A549 (cell line): Measurements from ENCODE around the gene PODXL2. TPM values are rescaled to one million over a fixed set of nuclear protein-coding genes. Genes with fewer than 3 reads are reported as not detected.

ENCODE experiments used
- ATAC-seq, 2 experiments: fragments of 200-7000 bp in 1 of 2; fragments of >200 bp in 1 of 2; cut with Nextera tagmentation in 1 of 2; cut with Tn5 transposase in 1 of 2; 3 replicates each; pipeline versions ENCODE4 v1.8.0 to v1.9.1; 2018 to 2020; ENCODE audit warnings: mild to moderate bottlenecking in 1 of 2, moderate library complexity in 1 of 2
- CTCF ChIA-PET: fragments of 300-600 bp; sonication (Branson Sonifier 250); formaldehyde crosslinking; extraction: SDS; loops from one replicate; lab custom pipeline; 2021; ENCODE audit warnings: antibody characterized with exemption, inconsistent platforms; lab: Yijun Ruan, JAX
- POLR2A ChIA-PET: fragments of 350-600 bp; formaldehyde crosslinking; extraction: SDS; loops from one replicate; lab custom pipeline; 2021; ENCODE audit warnings: antibody characterized with exemption, inconsistent platforms; lab: Yijun Ruan, JAX
- DNase-seq, 2 experiments: peaks; one replicate each; pipeline versions ENCODE4 v3.0.0 to v3.0.0-alpha.2; 2011 to 2016; ENCODE audit warnings: low read depth in 1 of 2, low spot score in 1 of 2
- FAIRE-seq: peaks from 2 replicates; lab custom pipeline; 2011; peaks lifted over from hg19 to GRCh38; lab: Jason Lieb, UNC
- H3K27ac ChIP-seq, 2 experiments: fragments of >200 bp; sonication (Bioruptor Twin); formaldehyde crosslinking; 3 replicates each; pipeline ENCODE4 v1.5.1; 2016 to 2017
- H3K4me1 ChIP-seq: fragments of >200 bp; sonication (Bioruptor Twin); formaldehyde crosslinking; 3 replicates; pipeline ENCODE4 v1.6.1; 2016
- H3K4me2 ChIP-seq: fragments of >200 bp; sonication (Bioruptor Twin); formaldehyde crosslinking; 3 replicates; pipeline ENCODE4 v1.6.1; 2016
- H3K4me3 ChIP-seq: fragments of >200 bp; sonication (Bioruptor Twin); formaldehyde crosslinking; 3 replicates; pipeline ENCODE4 v1.5.1; 2016
- H3K9me3 ChIP-seq: fragments of >200 bp; sonication (Bioruptor Twin); formaldehyde crosslinking; 3 replicates; pipeline ENCODE4 v1.6.1; 2016
- BHLHE40 ChIP-seq: IDR thresholded peaks from 2 replicates; pipeline ENCODE4 v1.6.1; 2012; ENCODE audit warnings: low read depth, low read length, inconsistent platforms
- EHF ChIP-seq: fragments of 250-450 bp; sonication (Bioruptor Pico); IDR thresholded peaks from 2 replicates; pipeline ENCODE4 v1.5.0; 2020; ENCODE audit warnings: mild to moderate bottlenecking
- FOSL2 ChIP-seq, 2 experiments: fragments of 450-650 bp in 1 of 2; fragments of >200 bp in 1 of 2; sonication (Bioruptor Twin) in 1 of 2; formaldehyde crosslinking; IDR thresholded peaks; 2 replicates each; pipeline versions ENCODE4 v1.5.0 to v1.6.1; 2016 to 2020; ENCODE audit warnings: mild to moderate bottlenecking in 1 of 2, moderate library complexity in 1 of 2
- HEYL ChIP-seq: fragments of 250-450 bp; sonication (Bioruptor Pico); IDR thresholded peaks from 2 replicates; pipeline ENCODE4 v1.8.0; 2021; ENCODE audit warnings: mild to moderate bottlenecking, moderate library complexity
- HOXA7 ChIP-seq: fragments of 250-450 bp; sonication (Bioruptor Pico); IDR thresholded peaks from 2 replicates; pipeline ENCODE4 v1.5.0; 2020; ENCODE audit warnings: mild to moderate bottlenecking, moderate library complexity
- HOXB13 ChIP-seq: fragments of 250-450 bp; sonication (Bioruptor Pico); IDR thresholded peaks from 2 replicates; pipeline ENCODE4 v1.5.0; 2020; ENCODE audit warnings: low read depth, mild to moderate bottlenecking, moderate library complexity
- JUNB ChIP-seq: fragments of >200 bp; sonication (Bioruptor Twin); formaldehyde crosslinking; IDR thresholded peaks from 2 replicates; pipeline ENCODE4 v1.6.1; 2016
- MAFK ChIP-seq: fragments of 450-650 bp; IDR thresholded peaks from 2 replicates; pipeline ENCODE4 v1.6.1; 2014; ENCODE audit not compliant: partially characterized antibody
- MAZ ChIP-seq: fragments of 150-350 bp; IDR thresholded peaks from 2 replicates; pipeline ENCODE4 v1.6.1; 2014; ENCODE audit warnings: antibody characterized with exemption, low read depth, low read length, borderline replicate concordance
- MYC ChIP-seq: IDR thresholded peaks from 2 replicates; pipeline ENCODE4 v1.6.1; 2012; ENCODE audit warnings: mild to moderate bottlenecking, inconsistent platforms, low read length, improper control_type of control experiment, borderline replicate concordance
- NFE2L2 ChIP-seq: fragments of 150-350 bp; conservative IDR thresholded peaks from 2 replicates; pipeline ENCODE4 v1.6.1; 2014; ENCODE audit warnings: low read length
- NR3C1 ChIP-seq: fragments of >200 bp; sonication (Bioruptor Twin); formaldehyde crosslinking; IDR thresholded peaks from 3 replicates; pipeline ENCODE4 v1.6.1; 2017
- PHF8 ChIP-seq: fragments of 200-600 bp; sonication (generic); IDR thresholded peaks from 2 replicates; pipeline ENCODE4 v1.6.1; 2016; ENCODE audit warnings: low read depth, mild to moderate bottlenecking, antibody characterized with exemption, moderate library complexity, borderline replicate concordance
- RAD21 ChIP-seq, 2 experiments: fragments of >200 bp in 1 of 2; sonication (Bioruptor Twin) in 1 of 2; formaldehyde crosslinking in 1 of 2; IDR thresholded peaks in 1 of 2; conservative IDR thresholded peaks in 1 of 2; 2 replicates in 1 of 2; 3 replicates in 1 of 2; pipeline ENCODE4 v1.6.1; 2012 to 2018; ENCODE audit warnings: inconsistent platforms in 1 of 2
- RCOR1 ChIP-seq: fragments of 150-350 bp; IDR thresholded peaks from 2 replicates; pipeline ENCODE4 v1.6.1; 2014; ENCODE audit warnings: antibody characterized with exemption, low read length, low read depth
- RNF2 ChIP-seq: fragments of 200-600 bp; sonication (generic); IDR thresholded peaks from 2 replicates; pipeline ENCODE4 v1.6.1; 2016; ENCODE audit warnings: low read depth, mild to moderate bottlenecking, antibody characterized with exemption, moderate library complexity, borderline replicate concordance
- TFCP2L1 ChIP-seq: fragments of 250-450 bp; sonication (Bioruptor Pico); IDR thresholded peaks from 2 replicates; pipeline ENCODE4 v1.5.0; 2021; ENCODE audit warnings: mild to moderate bottlenecking
- ZC3H11A ChIP-seq: fragments of 450-650 bp; IDR thresholded peaks from 2 replicates; pipeline ENCODE4 v1.6.1; 2014; ENCODE audit warnings: antibody characterized with exemption, mild to moderate bottlenecking
- ZFP36 ChIP-seq: fragments of 450-650 bp; IDR thresholded peaks from 2 replicates; pipeline ENCODE4 v1.6.1; 2014; ENCODE audit warnings: borderline replicate concordance; ENCODE audit not compliant: partially characterized antibody
- ZSCAN20 ChIP-seq: fragments of 250-450 bp; sonication (Bioruptor Pico); IDR thresholded peaks from 2 replicates; pipeline ENCODE4 v1.8.0; 2022; ENCODE audit warnings: mild to moderate bottlenecking, moderate library complexity
- WGBS: methylation state at CpG from one replicate; pipeline ENCODE4 v1.1.6; 2017; ENCODE audit errors: missing lambda C conversion rate; 5-methylcytosine and 5-hydroxymethylcytosine counted together
- polyA plus RNA-seq, 4 experiments: library from polyadenylated mRNA; depleted of rRNA in 3 of 4; stranded (reverse); fragments of >200 nt; fragmentation: RNase III in 1 of 4; extraction: RNeasy Plus Mini Kit Qiagen cat#74134 plus additional on column Dnase treatment in 1 of 4; gene quantifications; 2 replicates in 3 of 4; 3 replicates in 1 of 4; pipeline ENCODE4 v1.2.3, GENCODE V29; 2011 to 2017
- TF ChIP-seq, protein P1 (sequence below): fragments of 200-600 bp; sonication (generic); IDR thresholded peaks from 2 replicates; pipeline ENCODE4 v1.6.1; 2016; ENCODE audit warnings: antibody characterized with exemption, mild to moderate bottlenecking, moderate library complexity
- TF ChIP-seq, protein P2 (sequence below): fragments of 250-450 bp; sonication (Bioruptor Pico); IDR thresholded peaks from 2 replicates; pipeline ENCODE4 v1.5.0; 2020; ENCODE audit warnings: low read depth, mild to moderate bottlenecking, moderate library complexity
- TF ChIP-seq, protein P3 (sequence below): IDR thresholded peaks from 2 replicates; pipeline ENCODE4 v1.6.1; 2012; ENCODE audit warnings: low read depth, borderline replicate concordance

Gene PODXL2
- polyA plus RNA-seq, 2 of the 4 experiments (the other 2 are of a cell fraction): 4.2 to 5.5 TPM

DNA sequence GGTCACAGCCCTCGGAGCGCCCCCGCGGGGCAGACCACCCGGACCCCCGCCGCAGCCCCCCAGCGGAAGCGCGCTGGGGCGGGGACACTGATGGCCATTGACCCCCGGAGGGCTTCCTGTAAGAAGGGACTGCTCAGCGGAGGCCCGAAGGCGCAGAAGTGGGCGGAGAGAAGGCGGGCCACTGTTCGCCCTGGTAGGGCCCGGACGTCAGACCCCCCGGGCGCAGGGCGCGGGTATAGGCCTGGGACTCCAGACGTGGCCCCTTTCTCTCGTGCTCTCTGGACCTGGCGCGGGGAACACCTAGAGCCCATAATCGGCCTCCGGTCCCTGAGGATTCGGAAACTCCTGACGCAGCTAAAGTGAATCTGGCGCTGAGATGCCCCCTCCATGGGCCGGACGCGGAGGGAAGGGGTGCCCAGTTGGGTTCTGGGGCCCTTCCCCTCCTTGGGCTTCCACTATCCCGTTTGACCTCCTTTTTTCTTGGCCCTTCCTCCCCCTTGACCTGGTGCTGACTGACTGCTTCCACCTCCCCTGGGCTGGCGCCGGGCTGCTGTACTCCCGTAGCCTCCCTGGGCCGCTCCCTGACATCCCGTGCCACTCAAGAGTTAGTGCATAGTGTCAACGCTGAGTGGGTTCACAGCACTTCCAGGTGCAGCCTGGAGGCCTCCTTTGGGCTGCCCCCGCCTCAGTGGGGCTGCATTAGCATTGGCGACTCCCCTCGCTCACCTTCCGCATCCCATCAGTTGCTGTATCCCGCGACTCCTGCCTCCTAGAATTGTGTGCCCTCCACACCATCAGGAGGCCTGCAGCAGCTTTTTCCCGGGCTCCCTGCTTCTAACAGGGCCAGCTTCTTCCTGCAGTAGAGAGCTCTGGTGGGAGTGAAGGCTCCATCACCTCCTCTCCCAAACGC, 44.5 kb downstream of the PODXL2 start:
- H3K4me1 ChIP-seq: peaks cover 11% of the 10 kb centered on the region; the same call in 1 of the 3 replicates
- FAIRE-seq: no peak
- peak overlapping the region; percentile 100 for H3K4me3 ChIP-seq
- peak; percentile 33 to 49 for DNase-seq
- 59% methylated on average over 16 of the region's 51 CpGs for WGBS
- peak overlapping the region; percentile 96 for H3K4me2 ChIP-seq
- peak overlapping the region; percentile 100 for H3K27ac ChIP-seq
- no peaks in the 10 kb centered on the region for H3K9me3 ChIP-seq
- no peak for TF ChIP-seq RAD21 (conservative IDR thresholded peaks at IDR 0.05 in 1 of 2, IDR thresholded peaks at IDR 0.05 in 1 of 2)
- TF ChIP-seq ZFP36: peak; percentile 83
- TF ChIP-seq MAFK: peak; percentile 30
- 0 out of 2 replicates have a peak, but pooled peaks have one; percentile 1 for TF ChIP-seq PHF8
- no peak for TF ChIP-seq MYC
- TF ChIP-seq, protein P1, sequence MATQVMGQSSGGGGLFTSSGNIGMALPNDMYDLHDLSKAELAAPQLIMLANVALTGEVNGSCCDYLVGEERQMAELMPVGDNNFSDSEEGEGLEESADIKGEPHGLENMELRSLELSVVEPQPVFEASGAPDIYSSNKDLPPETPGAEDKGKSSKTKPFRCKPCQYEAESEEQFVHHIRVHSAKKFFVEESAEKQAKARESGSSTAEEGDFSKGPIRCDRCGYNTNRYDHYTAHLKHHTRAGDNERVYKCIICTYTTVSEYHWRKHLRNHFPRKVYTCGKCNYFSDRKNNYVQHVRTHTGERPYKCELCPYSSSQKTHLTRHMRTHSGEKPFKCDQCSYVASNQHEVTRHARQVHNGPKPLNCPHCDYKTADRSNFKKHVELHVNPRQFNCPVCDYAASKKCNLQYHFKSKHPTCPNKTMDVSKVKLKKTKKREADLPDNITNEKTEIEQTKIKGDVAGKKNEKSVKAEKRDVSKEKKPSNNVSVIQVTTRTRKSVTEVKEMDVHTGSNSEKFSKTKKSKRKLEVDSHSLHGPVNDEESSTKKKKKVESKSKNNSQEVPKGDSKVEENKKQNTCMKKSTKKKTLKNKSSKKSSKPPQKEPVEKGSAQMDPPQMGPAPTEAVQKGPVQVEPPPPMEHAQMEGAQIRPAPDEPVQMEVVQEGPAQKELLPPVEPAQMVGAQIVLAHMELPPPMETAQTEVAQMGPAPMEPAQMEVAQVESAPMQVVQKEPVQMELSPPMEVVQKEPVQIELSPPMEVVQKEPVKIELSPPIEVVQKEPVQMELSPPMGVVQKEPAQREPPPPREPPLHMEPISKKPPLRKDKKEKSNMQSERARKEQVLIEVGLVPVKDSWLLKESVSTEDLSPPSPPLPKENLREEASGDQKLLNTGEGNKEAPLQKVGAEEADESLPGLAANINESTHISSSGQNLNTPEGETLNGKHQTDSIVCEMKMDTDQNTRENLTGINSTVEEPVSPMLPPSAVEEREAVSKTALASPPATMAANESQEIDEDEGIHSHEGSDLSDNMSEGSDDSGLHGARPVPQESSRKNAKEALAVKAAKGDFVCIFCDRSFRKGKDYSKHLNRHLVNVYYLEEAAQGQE: no peak
- no peak for TF ChIP-seq RCOR1
- no peak for TF ChIP-seq MAZ
- TF ChIP-seq RNF2: no peak
- peak; percentile 78 to 80 for ATAC-seq
- CTCF ChIA-PET: interaction anchor here (1.1 to 2.0 kb wide), 2 partner anchors 17 to 21 kb away, joined by 3 to 4 read pairs; no protein-coding TSS in a partner anchor
- POLR2A ChIA-PET: no interaction called here

DNA sequence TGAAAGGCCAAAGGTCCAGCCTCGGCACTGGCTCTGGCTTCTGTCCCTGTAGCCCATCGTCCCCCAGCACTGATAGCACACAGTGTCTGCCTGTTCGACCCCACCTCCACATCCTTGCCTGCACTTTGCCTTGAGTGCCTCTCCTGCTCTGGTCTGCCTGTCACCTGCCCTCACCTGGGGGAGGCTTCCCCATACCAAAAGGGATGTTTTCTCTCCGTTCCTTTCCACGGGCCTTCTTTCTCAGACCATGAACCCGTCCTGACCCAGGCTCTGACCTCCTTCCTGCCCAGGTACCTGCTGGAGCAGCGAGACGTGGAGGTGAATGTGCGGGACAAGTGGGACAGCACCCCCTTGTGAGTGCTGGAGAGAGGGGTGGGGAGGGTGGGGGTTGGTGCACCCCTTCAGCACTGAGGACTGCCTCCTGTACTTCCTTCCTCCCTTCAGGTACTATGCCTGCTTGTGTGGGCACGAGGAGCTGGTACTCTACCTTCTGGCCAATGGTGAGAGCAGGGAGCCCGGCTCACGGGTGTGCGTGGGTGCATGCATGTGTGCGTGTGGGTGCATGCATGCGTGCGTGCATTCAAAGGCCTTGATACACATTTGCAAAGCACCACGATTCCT, 45.2 kb downstream of the PODXL2 start:
- Histone ChIP-seq H3K4me3 (no peak overlapping the region; the same call in 2 of the 3 replicates), H3K9me3 (no peaks in the 10 kb centered on the region), H3K4me1 (peaks cover 11% of the 10 kb centered on the region; the same call in 1 of the 3 replicates), H3K27ac (no peak overlapping the region), H3K4me2 (peak overlapping the region; percentile 96)
- TF ChIP-seq HEYL (CRISPR knock-in tag) (no peak), JUNB (no peak), HOXB13 (no peak), BHLHE40 (no peak), EHF (CRISPR knock-in tag) (no peak), FOSL2 (IDR thresholded peaks at IDR 0.05) (no peak), FOSL2 (CRISPR knock-in tag; IDR thresholded peaks at IDR 0.05) (no peak), ZSCAN20 (no peak), MAZ (no peak), NR3C1 (no peak), RCOR1 (no peak), TFCP2L1 (no peak), RNF2 (no peak), ZC3H11A (no peak), HOXA7 (CRISPR knock-in tag) (no peak), NFE2L2 (no peak)
- TF ChIP-seq, protein P2, sequence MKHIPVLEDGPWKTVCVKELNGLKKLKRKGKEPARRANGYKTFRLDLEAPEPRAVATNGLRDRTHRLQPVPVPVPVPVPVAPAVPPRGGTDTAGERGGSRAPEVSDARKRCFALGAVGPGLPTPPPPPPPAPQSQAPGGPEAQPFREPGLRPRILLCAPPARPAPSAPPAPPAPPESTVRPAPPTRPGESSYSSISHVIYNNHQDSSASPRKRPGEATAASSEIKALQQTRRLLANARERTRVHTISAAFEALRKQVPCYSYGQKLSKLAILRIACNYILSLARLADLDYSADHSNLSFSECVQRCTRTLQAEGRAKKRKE: no peak
- TF ChIP-seq, protein P3, sequence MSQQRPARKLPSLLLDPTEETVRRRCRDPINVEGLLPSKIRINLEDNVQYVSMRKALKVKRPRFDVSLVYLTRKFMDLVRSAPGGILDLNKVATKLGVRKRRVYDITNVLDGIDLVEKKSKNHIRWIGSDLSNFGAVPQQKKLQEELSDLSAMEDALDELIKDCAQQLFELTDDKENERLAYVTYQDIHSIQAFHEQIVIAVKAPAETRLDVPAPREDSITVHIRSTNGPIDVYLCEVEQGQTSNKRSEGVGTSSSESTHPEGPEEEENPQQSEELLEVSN: no peak
- 86% methylated on average over 12 of the region's 17 CpGs for WGBS
- ChIA-PET POLR2A (no interaction called here), CTCF (interaction anchor here (0.6 to 2.0 kb wide), 2 partner anchors 20 to 459 kb away, joined by 3 to 4 read pairs; no protein-coding TSS in a partner anchor)
- FAIRE-seq (no peak), DNase-seq (no peak), ATAC-seq (no peak)
